ENCODE results near the gene SBF2.

Gene SBF2

DNA sequence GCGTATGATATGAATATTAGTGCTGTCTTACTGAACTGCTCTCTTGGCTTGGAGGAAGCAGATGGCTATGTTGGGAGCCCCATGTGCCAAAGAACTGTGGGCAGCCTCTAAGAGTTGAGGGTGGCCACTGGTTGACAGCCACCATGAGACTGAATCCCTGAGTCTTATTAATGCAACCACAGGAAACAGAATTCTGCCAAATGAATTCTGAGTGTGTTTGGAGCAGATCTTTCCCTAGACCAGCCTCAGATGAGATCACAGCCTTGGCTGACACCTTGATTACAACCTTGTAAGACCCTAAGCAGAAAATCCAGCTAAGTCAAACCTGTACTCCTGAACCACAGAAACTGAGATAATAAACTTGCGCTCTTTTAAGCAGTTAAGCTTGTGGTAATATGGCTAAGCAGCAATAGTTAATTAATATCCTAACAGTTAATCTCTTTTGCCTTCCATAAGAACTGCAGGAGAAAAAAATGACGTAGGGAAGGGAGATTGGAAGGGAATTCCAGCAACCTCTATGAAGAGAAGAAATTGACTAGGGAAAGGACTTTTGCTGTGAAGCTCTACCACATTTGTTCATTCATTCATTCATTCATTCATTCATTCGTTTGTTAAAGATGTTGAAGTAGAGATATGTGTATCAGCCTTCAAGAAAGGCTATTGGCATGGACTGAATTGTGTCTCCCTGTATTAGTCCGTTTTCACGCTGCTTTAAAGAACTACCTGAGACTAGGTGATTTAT is 37.7 kb upstream of the SBF2 start:
- no peak overlapping the region for H3K4me2 ChIP-seq (ENCODE audit: low read length)
- H3K36me3 ChIP-seq (ENCODE audit: control insufficient read depth, low read length), result no peaks in the 10 kb centered on the region
- no peaks in the 10 kb centered on the region for H3F3A ChIP-seq (ENCODE audit: control insufficient read depth, insufficient read depth)
- H3K27ac ChIP-seq (ENCODE audit: low read depth, low read length), result no peak overlapping the region
- no peaks in the 10 kb centered on the region for H3K79me2 ChIP-seq (ENCODE audit: control insufficient read depth, low read length)
- H3K4me1 ChIP-seq (ENCODE audit: control insufficient read depth, low read length), result 0 out of 2 replicates have a peak, but pooled peaks cover 4% of the 10 kb centered on the region
- H3K4me3 ChIP-seq (ENCODE audit: low read length), result no peak overlapping the region
- H3K9me3 ChIP-seq (ENCODE audit: control insufficient read depth, insufficient read depth, low read length), result no peaks in the 10 kb centered on the region
- no peaks in the 10 kb centered on the region for H4K20me1 ChIP-seq (ENCODE audit: control insufficient read depth, insufficient read depth, low read depth, low read length)
- TF ChIP-seq EZH2phosphoT487 (IDR thresholded peaks at IDR 0.05; ENCODE audit: borderline replicate concordance, low read length), result no peak
- TF ChIP-seq, protein P1, sequence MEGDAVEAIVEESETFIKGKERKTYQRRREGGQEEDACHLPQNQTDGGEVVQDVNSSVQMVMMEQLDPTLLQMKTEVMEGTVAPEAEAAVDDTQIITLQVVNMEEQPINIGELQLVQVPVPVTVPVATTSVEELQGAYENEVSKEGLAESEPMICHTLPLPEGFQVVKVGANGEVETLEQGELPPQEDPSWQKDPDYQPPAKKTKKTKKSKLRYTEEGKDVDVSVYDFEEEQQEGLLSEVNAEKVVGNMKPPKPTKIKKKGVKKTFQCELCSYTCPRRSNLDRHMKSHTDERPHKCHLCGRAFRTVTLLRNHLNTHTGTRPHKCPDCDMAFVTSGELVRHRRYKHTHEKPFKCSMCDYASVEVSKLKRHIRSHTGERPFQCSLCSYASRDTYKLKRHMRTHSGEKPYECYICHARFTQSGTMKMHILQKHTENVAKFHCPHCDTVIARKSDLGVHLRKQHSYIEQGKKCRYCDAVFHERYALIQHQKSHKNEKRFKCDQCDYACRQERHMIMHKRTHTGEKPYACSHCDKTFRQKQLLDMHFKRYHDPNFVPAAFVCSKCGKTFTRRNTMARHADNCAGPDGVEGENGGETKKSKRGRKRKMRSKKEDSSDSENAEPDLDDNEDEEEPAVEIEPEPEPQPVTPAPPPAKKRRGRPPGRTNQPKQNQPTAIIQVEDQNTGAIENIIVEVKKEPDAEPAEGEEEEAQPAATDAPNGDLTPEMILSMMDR (IDR thresholded peaks at IDR 0.05; ENCODE audit: low read depth, low read length, poor library complexity, severe bottlenecking), result no peak
- peaks cover 7% of the 10 kb centered on the region; the same call in 1 of the 2 replicates for H3K27me3 ChIP-seq (ENCODE audit: control insufficient read depth, low read length)
- no peaks in the 10 kb centered on the region for H3K9me2 ChIP-seq (replicated peaks; ENCODE audit: control insufficient read depth, low read length)

DNA sequence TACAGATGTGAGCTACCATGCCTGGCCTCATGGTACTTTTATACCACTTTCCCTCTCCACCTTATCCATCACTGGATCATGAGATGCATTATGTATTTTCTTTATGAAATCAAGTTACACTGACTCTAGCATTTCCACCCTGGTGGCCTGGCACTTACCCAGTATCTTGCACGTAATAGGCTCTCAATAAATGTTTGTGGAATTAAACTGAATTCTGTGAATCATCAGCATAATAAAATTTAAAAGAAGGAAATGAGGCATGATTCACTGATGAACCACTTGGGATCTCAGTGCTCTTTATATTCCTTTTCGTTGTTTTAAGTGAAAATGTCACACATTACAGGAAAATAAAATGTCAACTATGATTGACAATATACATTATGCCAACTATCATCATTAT is 35.9 kb upstream of the SBF2 start:
- H3K4me3 ChIP-seq (ENCODE audit: low read length), result no peak overlapping the region
- H3K9me3 ChIP-seq (ENCODE audit: control insufficient read depth, insufficient read depth, low read length), result no peaks in the 10 kb centered on the region
- peaks cover 22% of the 10 kb centered on the region for H3K27me3 ChIP-seq (ENCODE audit: control insufficient read depth, low read length)
- H4K20me1 ChIP-seq (ENCODE audit: control insufficient read depth, insufficient read depth, low read depth, low read length), result no peaks in the 10 kb centered on the region
- TF ChIP-seq, protein P1 (IDR thresholded peaks at IDR 0.05; ENCODE audit: low read depth, low read length, poor library complexity, severe bottlenecking), result no peak
- no peak for TF ChIP-seq EZH2phosphoT487 (IDR thresholded peaks at IDR 0.05; ENCODE audit: borderline replicate concordance, low read length)
- no peaks in the 10 kb centered on the region for H3K36me3 ChIP-seq (ENCODE audit: control insufficient read depth, low read length)
- H3K79me2 ChIP-seq (ENCODE audit: control insufficient read depth, low read length), result no peaks in the 10 kb centered on the region
- 0 out of 2 replicates have a peak, but pooled peaks cover 4% of the 10 kb centered on the region for H3K4me1 ChIP-seq (ENCODE audit: control insufficient read depth, low read length)
- H3K27ac ChIP-seq (ENCODE audit: low read depth, low read length), result no peak overlapping the region
- H3K9me2 ChIP-seq (replicated peaks; ENCODE audit: control insufficient read depth, low read length), result no peaks in the 10 kb centered on the region
- no peak overlapping the region for H3K4me2 ChIP-seq (ENCODE audit: low read length)
- no peaks in the 10 kb centered on the region for H3F3A ChIP-seq (ENCODE audit: control insufficient read depth, insufficient read depth)

DNA sequence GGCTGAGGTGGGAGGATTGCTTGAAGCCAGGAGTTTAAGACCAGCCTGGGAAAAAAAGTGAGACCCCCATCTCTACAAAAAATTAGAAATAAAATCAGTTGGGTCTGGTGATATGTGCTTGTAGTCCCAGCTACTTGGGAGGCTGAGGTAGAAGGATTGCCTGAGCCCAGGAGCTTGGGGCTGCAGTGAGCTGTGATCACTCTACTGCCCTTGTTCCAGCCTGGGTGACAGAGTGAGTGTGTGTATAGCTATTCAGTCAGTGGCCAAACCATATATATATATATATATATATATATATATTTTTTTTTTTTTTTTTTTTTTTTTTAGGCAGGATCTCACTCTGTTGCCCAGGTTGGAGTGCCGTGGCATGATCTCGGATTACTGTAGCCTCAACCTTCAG is 35.3 kb upstream of the SBF2 start:
- no peak for TF ChIP-seq EZH2phosphoT487 (IDR thresholded peaks at IDR 0.05; ENCODE audit: borderline replicate concordance, low read length)
- TF ChIP-seq, protein P1 (IDR thresholded peaks at IDR 0.05; ENCODE audit: low read depth, low read length, poor library complexity, severe bottlenecking), result no peak
- no peaks in the 10 kb centered on the region for H3K79me2 ChIP-seq (ENCODE audit: control insufficient read depth, low read length)
- no peaks in the 10 kb centered on the region for H3K9me2 ChIP-seq (replicated peaks; ENCODE audit: control insufficient read depth, low read length)
- H3K4me1 ChIP-seq (ENCODE audit: control insufficient read depth, low read length), result 0 out of 2 replicates have a peak, but pooled peaks cover 4% of the 10 kb centered on the region
- H3F3A ChIP-seq (ENCODE audit: control insufficient read depth, insufficient read depth), result no peaks in the 10 kb centered on the region
- no peak overlapping the region for H3K4me2 ChIP-seq (ENCODE audit: low read length)
- H4K20me1 ChIP-seq (ENCODE audit: control insufficient read depth, insufficient read depth, low read depth, low read length), result no peaks in the 10 kb centered on the region
- no peaks in the 10 kb centered on the region for H3K36me3 ChIP-seq (ENCODE audit: control insufficient read depth, low read length)
- peaks cover 27% of the 10 kb centered on the region for H3K27me3 ChIP-seq (ENCODE audit: control insufficient read depth, low read length)
- no peak overlapping the region for H3K4me3 ChIP-seq (ENCODE audit: low read length)
- no peaks in the 10 kb centered on the region for H3K9me3 ChIP-seq (ENCODE audit: control insufficient read depth, insufficient read depth, low read length)
- no peak overlapping the region for H3K27ac ChIP-seq (ENCODE audit: low read depth, low read length)
